GM21737 (cell line): Measurements from ENCODE around the gene NFYC.

Source experiments
- ATAC-seq: cut with Tn5 transposase; IDR thresholded peaks from one replicate; pipeline ENCODE4 v1.9.1; 2021; ENCODE audit warnings: mild to moderate bottlenecking, moderate library complexity; ENCODE audit not compliant: unreplicated experiment

Gene NFYC

DNA sequence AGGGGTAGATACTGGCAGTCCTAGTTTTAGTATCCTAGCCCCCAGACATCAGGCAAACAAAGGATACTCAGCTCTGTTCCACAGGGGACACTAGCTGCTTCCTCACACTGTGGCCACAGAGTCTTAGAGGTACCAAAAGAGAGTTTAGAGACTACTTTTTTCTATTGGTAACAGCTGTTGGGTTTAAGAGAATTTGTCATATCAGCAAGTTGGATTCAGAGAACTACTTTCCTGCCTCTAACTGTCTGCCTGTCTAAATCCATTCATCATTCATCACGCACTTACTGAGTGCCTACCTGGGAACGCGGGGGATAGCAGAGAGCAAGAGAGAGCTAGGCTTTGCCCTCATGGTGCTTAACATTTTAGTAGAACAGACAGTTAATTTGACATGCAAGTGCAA, 65.0 kb downstream of the NFYC start:
- no peak for ATAC-seq

DNA sequence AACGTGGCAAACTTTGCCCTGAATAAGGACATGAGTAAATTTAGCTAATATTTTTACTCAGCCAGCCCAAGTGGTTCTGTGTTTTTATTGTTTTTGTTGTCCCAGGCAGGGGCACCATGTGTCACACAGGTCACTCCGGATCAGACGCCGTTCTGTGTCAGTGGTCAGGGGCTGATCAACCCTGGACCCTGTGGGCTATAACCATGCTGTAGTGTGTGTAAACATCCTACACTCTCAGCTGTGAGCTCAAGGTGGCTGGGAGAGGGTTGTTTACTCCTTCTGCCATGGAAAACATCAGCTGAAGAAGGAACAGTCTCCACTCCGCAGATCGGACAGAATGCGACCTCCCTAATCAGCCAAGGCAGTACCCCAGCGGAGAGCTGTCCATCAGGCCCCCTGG, 65.6 kb downstream of the NFYC start:
- no peak for ATAC-seq

DNA sequence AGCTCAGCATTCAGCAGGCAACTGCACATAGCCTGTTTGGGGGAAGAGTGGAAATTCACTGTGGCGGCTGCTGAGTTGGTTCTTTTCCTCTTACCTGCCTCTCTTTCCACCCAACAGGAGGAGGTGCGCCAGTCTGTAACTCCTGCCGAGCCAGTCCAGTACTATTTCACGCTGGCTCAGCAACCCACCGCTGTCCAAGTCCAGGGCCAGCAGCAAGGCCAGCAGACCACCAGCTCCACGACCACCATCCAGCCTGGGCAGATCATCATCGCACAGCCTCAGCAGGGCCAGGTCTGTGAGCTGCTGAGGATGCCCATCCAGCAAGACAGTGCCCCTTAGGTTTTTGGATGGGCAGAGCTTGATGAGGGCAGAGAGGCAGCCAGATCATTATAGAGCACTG, 66.5 kb downstream of the NFYC start:
- ATAC-seq, result no peak

DNA sequence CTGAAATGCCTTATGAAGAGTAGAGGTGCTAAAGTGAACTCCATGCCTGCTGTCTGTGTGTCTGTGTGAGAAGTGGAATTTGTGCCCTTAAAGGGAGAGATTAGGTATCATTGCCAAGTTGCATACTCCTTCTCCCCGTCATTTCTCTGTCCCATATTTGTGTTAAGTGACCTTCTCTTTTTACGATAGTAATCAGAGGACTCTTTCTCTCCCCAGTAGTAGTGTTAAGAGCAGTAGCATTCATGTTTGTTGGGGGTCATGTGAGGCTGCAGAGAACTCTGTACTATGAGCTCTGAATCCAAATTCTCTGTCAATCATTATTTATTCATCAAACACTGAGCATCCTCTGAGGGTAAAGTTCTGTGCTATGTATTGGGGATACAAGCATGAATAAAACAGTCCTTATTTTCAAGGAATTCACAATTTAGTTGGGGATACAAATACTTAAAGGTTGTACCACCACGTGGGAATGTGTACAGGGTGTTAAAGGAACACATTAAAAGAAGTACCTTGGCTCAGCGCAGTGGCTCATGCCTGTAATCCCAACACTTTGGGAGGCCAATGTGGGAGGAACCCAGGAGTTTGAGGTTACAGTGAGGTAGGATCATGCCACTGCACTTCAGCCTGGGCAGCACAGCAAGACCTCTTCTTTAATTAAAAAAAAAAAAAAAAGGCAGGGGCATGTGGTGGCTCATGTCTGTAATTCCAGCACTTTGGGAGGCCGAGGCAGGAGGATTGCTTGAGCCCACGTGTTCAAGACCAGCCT, 67.3 kb downstream of the NFYC start:
- no peak for ATAC-seq

DNA sequence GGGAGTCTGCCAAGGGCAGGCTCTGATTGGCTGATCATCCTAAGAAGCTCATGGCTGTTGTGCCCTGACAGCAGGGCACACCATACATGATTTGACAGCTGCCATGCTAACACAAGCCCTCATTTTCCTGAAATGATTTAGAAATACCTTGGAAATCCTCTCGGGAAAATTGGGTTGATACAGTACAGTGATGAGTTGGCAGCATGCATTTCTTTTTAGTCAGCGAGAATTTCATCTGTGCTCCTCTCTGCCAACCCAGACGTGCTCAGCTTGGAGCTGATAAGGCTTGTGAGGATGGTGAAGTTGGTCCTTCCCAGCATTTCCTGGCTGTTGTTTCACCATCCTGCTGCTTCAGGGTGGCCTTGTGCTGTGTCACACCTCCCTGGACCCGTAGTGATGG, 69.5 kb downstream of the NFYC start:
- ATAC-seq, result no peak

DNA sequence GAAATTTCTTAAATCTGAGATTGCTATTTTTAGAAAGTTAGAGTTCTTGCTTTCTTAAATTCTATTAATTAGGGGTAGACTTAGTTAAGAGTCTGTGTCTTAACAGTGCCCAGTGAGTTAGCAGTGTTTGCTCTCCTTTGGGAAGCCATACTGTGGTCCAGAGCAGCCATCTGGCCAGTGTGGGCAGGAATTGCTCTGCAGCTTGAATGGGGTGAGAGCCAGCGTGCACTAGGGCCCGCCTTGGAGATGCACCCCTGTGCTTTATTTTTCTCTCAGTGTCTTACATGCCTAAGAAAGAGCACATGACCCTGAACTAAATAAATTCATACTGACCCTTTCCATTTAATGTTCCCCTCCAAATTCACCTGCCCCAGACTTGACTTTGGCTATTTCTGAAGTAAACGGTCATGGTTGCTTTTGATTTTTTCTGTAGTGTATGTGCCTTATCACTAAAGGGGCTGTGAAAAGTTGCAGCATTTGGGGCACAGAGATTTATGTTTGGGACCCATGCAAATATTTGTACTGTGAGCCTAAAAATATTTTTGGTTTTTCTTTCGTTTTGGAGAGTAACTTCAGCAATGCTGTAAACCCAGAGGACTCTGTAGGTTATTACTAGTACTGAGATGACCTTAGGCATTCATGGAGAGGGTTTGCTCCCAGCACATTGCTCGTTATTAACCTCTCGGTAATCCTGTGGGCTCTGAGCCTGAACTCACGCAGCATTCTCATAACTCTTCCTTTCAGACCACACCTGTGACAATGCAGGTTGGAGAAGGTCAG, 70.8 kb downstream of the NFYC start:
- peak; percentile 36 for ATAC-seq

DNA sequence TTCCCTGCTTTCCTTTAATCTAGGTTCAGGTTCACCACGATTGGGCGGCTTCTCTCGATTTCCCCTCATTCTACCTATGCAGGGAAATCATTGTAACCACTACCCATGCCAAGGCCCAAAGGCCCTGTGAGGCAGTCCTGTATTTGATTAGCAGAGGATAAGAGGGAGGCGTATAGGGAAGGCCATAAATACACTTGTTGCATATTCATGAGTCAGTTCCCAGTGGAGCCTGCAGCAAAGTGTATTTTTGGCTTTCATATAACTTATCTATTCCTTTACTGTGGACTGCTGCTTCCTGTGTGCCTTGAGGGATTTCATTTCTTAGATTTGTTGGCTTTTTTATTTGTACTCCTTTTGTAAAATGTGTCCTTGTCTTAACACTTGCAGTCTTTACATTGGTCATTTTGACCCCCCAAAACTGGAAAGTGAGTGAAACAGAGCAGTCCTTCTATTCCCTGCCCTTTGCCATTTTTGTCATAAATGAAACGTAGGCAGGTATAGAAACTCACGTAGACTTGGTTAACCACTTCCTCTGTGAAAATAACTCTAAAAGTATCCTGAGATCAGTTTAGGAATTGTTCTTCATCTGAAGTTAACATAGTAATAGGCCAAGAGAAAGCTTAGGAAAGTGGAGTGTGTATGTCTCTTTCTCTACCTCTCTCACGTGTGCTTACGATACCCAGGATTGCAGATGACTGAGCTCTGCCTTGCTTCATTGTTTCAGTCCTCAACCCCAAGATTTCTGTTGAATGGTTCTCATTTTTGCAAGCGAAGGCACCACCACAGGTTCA, 72.4 kb downstream of the NFYC start:
- no peak for ATAC-seq

DNA sequence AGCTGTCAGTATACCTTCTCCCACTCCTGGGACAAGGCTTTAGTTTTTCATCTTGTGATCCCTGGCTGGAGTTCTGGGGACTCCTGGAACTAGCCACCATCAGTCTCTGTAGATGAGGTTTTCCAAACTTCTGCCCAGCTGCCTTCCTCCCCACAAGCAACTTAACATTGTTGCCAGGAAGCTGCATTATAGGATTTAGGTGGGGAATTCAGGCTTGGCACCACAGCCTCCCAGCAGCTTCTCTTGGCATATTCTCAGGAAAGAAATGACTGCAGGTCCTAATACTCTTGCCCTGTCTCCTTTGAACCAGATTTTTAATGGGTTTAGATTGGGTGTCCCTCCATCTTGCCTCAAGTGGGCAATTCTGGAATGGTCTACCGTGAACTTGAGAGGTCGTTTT, 73.5 kb downstream of the NFYC start:
- no peak for ATAC-seq

DNA sequence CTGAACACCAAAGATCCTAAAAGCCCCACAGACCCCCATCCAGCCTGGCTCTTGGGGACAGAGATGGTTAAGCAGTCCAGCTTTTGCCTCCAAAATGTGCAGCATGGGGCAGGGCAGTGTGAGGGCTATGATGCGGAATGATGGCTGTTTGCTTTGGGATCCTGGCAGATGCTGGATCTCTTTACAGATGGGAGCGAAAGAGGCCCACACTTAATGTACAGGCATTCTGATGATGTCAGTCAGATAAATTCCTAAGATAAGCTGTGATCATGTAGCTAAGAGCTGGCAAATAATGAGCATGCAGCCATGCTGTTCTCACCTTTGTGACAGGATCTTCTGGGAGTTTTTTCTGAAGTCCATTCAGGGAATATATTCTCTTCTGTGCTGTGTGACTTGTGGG, 74.5 kb downstream of the NFYC start:
- ATAC-seq, result no peak

DNA sequence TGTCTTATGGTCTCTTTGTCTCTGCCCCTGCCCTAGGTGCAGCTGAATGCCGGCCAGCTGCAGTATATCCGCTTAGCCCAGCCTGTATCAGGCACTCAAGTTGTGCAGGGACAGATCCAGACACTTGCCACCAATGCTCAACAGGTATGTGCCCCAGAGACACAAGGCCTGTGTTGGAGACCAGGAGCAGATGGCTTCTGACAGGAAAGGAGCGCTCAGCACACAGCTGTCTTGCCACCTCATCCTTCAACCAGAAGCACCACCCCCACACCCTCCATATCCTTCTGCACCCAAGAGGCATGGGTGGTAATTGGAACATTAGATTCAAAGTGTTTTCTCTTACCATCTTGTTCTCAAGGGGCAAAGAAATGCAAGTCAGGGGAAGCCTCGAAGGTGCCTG, 75.1 kb downstream of the NFYC start:
- no peak for ATAC-seq

DNA sequence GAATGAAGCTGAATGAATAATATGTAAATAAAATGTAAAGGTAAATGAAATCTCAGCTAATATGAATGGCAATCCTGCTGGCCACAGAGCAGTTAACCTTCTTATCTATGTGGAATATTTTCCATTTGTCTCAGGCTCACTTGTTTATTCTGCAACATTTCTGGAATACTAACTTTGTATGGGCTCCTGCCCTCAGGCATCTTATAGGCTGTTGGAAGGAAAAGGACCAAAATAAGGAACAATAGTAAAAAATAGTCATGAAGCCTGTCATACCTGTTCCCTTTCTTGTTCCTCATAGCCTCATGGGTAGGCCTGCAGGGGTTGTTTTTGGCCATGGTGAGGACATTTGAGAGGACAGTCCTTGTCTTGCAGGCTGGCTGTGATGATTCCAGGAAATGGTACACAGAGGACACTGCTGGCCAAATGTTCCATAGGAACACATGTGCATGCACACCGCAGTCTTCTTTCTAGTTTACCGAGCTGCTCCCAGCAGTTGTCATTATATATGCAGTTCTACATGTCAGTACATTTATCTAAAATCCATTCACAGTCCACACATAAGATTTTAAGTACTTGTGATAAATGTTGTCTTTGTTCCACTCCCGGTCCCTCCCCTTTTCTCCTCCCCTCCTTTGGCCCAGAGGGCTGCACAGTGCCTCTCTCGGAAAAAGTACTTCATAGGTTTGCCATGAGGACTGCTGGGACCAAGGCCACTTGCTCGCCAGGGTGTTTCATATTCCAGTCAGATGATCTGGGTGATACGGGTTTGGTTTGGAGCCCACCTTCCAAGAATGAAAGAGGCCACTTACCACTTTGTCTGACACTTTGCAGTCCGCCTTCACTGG, 76.9 kb downstream of the NFYC start:
- ATAC-seq, result no peak

DNA sequence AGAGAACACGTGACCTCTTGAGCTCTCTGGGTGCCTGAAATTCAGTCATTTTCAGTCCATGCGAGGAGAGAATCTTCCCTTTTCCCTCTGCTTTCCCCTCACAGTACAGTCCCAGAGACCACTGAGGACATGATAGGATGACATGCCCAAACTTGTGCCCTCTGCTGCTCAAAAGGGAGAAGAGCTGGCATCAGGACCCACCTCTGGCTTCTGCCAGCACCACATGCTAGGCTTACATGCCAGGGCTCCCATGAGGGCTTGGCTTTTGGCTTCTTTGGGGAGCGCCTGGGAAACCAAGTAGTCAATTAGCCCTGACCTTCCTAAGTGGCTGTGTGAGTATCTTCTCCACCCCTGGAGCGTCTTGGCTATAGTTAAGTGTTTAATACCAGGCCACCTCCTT, 78.3 kb downstream of the NFYC start:
- ATAC-seq, result no peak

DNA sequence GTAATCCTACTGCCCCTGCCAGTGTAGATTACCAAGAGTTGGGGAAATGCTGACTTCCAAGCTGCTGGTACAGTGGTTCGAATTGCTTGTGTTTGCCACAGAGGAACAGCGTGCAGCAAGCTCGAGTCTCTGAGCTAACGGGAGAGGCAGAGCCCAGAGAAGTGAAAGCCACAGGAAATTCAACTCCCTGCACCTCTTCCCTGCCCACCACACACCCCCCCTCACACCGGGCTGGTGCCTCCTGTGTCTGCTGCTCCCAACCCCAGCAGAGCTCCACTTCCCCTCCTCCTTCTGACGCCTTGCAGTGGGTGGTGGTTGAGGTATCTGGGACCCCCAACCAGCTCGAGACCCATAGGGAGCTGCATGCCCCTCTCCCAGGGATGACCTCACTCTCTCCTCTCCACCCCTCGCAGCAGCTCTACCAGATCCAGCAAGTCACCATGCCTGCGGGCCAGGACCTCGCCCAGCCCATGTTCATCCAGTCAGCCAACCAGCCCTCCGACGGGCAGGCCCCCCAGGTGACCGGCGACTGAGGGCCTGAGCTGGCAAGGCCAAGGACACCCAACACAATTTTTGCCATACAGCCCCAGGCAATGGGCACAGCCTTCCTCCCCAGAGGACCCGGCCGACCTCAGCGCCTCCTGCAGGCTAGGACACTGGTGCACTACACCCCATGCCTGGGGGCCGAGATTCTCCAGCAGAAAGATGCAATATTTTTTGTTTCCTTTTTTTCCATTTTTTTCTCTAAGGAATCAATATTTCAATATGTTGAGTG, 79.0 kb downstream of the NFYC start:
- no peak for ATAC-seq

DNA sequence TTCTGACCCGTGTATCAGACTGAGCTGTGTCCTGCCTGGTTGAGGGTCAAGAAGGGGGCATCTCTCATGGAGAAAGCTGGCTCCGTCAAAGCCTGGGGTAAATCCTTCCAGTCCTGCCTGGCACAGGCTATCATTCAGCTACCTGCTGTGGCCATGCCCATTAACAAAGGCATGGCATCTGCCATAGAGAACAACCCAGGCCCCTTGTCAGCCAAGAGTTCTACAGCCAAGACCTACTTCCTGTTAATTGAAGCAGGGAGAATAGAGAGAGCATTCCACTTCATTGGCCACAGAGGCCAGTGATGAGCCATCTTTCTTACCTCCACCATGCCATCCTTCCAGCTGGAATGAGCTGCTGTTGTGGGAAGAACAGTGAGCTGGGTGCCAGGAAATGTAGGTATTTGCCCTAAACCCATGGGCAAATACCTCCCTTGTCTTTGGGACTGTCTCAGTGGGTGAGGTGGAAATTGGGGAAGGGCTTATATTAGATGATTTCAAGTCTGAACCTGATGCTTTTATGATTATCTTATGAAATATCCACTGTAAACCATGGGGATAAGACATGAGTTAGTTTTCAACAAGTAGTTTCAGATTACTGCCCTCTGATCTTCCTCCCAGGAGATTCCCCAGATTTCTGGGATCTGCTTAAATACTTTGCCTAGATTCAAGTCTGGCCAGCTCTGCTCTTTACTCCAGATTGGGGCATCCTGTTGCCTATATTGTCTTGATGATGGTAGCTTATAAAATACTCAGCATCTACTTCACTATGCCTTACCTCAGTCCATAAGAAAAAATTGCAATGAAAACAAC, 80.8 kb downstream of the NFYC start:
- ATAC-seq, result no peak

DNA sequence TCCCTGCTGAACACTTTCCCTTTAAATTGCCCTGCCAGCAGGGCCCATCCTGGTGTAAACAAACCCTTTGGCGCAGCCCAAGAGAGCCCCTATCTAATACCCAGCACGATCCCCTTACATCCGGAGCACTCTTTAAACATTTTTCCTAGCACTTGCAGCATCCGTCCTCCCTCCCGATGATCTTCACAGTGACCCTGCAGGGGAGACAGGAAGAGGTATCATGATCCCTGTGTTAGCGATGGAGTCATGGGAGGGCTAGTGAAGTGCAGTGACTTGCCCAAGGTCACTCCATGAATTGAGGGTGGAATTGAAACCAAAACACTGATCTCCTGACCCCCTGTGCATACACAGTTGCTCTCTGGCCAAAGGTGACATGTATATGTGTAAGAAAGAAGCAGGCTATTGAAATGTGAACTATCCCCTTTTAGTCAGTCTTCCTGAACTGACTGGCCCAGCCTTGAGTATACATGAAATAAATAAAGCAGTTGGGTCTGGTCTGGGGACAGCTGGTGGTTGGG, 82.3 kb downstream of the NFYC start:
- no peak for ATAC-seq

DNA sequence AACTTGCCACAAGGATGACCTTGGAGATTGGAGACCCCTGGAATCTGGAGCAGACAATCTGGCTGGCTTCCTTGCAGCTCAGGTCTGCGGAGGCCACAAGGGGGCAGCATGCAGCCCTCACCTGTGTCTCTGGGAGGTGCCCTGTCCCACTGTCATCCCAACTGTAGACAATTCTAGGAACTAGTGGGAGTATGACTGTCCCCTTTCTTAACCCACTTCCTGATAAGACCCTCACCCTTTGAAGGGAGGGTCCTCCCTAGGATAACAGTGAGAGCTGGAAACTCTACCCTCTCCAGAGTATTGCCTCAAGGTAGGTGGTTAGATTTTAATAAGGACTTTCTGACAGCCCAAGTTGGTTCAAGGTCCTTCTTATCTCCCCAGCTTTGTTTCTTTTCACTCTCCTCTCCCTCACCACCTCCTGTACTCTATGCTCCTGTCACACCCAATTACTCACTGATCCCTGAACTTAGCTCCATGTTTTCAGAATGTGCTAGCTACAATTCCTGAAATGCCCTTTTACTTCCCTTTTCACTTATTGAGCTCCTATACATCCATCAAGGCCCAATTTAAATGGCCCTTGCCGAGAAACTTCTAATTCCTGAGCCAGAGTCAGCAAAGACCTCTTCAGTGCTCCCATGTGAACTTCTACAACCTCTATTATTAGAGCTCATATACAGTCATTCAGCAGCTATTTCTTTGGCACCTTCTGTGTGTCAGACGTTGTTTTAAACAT, 82.9 kb downstream of the NFYC start:
- ATAC-seq, result no peak

DNA sequence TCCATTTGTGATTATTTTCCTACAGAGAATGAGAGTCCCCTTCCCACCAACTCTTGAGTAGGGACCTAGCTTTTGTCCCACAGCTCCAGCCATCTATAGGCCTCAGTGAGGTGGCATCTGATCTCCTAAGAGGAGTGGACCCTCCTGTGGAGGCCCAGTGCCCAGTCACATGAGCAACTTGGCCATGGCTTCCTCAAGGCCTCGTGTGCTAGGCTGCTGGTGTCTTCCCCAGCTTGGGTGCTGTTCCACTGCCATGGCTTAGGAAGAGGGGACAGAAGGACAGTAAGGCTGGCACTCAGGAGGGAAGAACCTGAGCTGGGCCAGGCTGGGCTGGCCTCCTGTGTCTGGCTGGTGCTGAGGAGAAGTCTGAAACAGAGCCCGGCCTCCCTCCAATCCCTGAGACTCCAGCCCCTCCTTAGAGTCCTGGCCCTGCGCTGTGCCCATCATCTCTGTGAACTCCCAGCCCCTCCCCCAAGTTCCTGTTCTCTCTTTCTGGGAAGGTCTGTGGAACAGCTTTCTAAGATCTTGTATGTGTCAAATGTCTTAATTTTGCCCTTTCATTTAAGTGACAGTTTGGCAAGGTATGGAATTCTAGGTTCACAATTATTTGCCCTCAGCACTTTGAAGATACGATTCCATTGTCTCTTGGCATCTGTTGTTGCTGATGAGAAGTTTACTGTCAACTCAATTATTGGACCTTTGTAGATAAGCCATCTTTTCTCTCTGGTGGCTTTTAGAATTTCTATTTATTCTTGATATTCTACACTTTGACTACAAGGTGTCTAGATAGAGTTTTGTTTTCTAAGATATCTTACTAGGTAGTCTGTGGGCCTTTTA, 85.0 kb downstream of the NFYC start:
- no peak for ATAC-seq
